Measurements from ENCODE around the gene DAZAP1.

- TF ChIP-seq GATA2 (IDR thresholded peaks at IDR 0.05; ENCODE audit: low read depth, low read length) (no peak), GATA3 (IDR thresholded peaks at IDR 0.05; ENCODE audit: low read depth, low read length) (no peak)
Measured at GRCh38 chr19:1379961-1380489, 27.4 kb upstream of the DAZAP1 start.
